ENCODE results near the gene GREB1L. TPM values are rescaled to one million over a fixed set of nuclear protein-coding genes. Genes with fewer than 3 reads are reported as not detected.

Gene GREB1L
- total RNA-seq, 3 donors from 2014 or later = 0.26 to 1.0 (median 0.29) TPM

DNA sequence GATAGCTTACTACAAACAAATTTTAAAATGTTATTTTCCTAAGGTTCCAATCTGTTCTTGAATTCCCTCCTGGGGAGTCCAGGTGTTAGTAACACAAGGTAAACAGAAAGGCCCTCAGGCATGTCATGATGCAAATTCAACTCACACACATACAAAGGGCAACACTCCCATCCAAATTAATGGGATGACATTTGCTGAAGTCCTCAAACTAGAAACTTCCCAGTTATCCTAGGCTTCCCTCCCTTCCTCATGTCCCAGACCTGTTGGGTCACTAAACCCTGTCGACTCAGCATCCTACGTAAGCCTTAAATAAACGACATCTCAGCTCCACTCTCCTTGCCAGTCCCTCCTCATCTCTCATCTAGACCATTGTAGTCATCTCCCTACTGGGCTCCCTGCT is 85.1 kb downstream of the GREB1L start:
- TF ChIP-seq, protein P1, sequence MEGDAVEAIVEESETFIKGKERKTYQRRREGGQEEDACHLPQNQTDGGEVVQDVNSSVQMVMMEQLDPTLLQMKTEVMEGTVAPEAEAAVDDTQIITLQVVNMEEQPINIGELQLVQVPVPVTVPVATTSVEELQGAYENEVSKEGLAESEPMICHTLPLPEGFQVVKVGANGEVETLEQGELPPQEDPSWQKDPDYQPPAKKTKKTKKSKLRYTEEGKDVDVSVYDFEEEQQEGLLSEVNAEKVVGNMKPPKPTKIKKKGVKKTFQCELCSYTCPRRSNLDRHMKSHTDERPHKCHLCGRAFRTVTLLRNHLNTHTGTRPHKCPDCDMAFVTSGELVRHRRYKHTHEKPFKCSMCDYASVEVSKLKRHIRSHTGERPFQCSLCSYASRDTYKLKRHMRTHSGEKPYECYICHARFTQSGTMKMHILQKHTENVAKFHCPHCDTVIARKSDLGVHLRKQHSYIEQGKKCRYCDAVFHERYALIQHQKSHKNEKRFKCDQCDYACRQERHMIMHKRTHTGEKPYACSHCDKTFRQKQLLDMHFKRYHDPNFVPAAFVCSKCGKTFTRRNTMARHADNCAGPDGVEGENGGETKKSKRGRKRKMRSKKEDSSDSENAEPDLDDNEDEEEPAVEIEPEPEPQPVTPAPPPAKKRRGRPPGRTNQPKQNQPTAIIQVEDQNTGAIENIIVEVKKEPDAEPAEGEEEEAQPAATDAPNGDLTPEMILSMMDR (IDR thresholded peaks at IDR 0.05) = no peak
- Histone ChIP-seq H3K4me1 (ENCODE audit: low read depth) (no peaks in the 10 kb centered on the region), H3K4me3 (no peak overlapping the region), H3K9me3 (no peaks in the 10 kb centered on the region), H3K36me3 (ENCODE audit: low read depth) (no peaks in the 10 kb centered on the region)
- ATAC-seq (no peak), DNase-seq (no peak)
- intact Hi-C loops (cut with DNase I, micrococcal nuclease) = no loop called here

DNA sequence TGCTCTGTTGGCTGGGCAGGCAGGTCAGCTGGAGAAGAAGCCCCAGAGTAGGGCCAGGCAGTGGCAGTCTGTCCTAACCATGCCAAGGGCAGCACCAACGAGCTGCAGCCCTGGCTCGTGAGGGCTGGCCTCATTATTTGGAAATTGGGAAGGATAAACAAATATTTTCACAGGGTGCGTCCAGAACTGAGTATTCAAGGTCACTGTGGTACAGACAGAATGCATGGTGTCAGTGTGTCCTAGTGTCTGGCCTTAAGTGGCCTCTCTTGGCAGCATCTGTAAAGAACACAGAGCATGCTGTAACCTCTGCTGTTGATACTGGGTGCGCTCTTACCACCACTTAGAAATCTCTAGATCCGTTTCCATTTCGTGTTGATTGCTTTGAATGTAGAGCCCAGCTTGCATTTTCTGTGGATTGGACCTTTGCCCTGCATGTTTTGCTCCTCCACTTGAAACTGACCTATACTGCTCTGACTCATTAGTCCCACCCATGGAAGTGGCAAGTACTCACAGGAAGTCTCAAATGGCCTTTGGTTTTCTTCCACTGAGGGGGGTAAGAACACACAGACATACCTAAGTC is 88.2 kb downstream of the GREB1L start:
- peak in 1 of 3 donors; percentile 2 for DNase-seq
- Histone ChIP-seq H3K9me3 (no peaks in the 10 kb centered on the region), H3K4me1 (ENCODE audit: low read depth) (no peaks in the 10 kb centered on the region), H3K4me3 (no peak overlapping the region), H3K36me3 (ENCODE audit: low read depth) (no peaks in the 10 kb centered on the region)
- ATAC-seq = peak; percentile 71
- TF ChIP-seq, protein P1 (IDR thresholded peaks at IDR 0.05) = no peak
- intact Hi-C loops (cut with DNase I, micrococcal nuclease) = no loop called here

DNA sequence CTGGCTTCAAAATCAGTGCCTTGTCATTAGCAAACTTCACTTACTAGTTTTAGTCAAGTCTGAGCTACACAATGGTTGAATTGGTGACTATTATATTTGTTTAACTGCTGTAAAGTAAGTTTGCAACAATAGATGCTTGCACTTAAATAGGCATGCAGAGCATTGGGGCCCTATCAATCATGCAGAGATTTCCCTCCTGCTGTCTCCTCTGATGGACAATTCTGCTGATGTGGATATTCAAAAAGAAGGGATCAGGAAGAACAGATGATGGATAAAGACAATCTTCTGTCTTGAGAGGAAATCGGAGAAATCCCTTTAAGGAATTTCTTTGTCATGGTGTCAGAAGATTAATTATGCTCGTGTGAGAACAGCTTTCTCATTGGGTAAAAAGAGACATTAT is 89.0 kb downstream of the GREB1L start:
- Histone ChIP-seq H3K36me3 (ENCODE audit: low read depth) (no peaks in the 10 kb centered on the region), H3K4me1 (ENCODE audit: low read depth) (no peaks in the 10 kb centered on the region), H3K9me3 (no peaks in the 10 kb centered on the region), H3K4me3 (no peak overlapping the region)
- intact Hi-C loops (cut with DNase I, micrococcal nuclease) = no loop called here
- TF ChIP-seq, protein P1 (IDR thresholded peaks at IDR 0.05) = no peak
- DNase-seq = no peak
- ATAC-seq = no peak

DNA sequence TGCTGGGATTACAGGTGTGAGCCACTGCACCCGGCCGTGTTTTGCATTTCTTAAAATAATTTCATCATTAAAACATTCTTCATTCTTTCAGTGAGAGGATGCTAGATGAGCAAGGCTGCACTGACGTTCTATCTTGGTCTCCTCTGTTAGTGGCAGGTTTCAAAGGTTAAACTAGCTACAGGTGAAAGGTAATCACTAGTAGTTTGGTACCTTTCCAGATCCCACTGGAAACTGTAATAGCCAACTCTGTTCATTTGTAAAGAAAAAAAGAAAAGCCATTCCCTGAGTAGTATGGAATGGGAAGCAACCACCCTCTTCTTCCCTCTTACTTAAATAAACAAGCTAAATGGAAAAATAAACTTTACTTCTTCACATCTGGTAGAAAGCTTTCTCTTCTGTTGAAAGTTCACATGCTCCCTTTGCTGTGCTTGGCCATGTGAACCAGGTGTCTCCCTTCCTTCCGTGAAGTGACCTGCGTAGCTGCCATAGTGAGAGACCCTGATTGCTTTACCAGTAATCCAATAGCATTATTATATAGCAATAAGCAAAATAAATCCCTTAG is 94.0 kb downstream of the GREB1L start:
- Histone ChIP-seq H3K9me3 (no peaks in the 10 kb centered on the region), H3K4me1 (ENCODE audit: low read depth) (no peaks in the 10 kb centered on the region), H3K4me3 (no peak overlapping the region), H3K36me3 (ENCODE audit: low read depth) (no peaks in the 10 kb centered on the region)
- ATAC-seq (no peak), DNase-seq (no peak)
- TF ChIP-seq, protein P1 (IDR thresholded peaks at IDR 0.05) = no peak
- intact Hi-C loops (cut with DNase I, micrococcal nuclease) = no loop called here

DNA sequence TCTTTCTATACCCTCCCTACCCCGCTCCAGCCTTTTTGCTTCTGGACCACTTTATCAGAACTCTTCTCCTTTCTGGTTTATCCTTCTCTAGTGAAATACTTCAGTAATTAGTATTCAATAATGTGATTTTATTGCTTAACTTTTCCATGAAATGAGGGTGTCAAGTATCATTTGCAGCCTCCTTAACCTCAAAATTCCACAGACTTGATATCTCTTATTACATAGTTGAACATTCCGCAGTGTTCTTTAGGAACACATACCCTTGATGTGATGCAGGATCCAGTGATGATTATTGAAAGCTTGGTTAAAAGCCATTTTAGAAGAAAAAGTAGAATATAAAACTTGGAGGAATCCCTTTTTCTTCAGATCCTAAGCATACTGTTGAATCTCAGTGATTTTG is 94.8 kb downstream of the GREB1L start:
- no peaks in the 10 kb centered on the region for H3K36me3 ChIP-seq (ENCODE audit: low read depth)

More for the DNA sequence above, 94.8 kb downstream of the GREB1L start:
- TF ChIP-seq, protein P1 (IDR thresholded peaks at IDR 0.05) = no peak
- DNase-seq (no peak), ATAC-seq (no peak)
- Histone ChIP-seq H3K4me3 (no peak overlapping the region), H3K4me1 (ENCODE audit: low read depth) (no peaks in the 10 kb centered on the region), H3K9me3 (no peaks in the 10 kb centered on the region)
- intact Hi-C loops (cut with DNase I, micrococcal nuclease) = no loop called here

All from mucosa of descending colon (tissue), 3 donors.